ENCODE measurements around the gene CCDC124. TPM values are rescaled to one million over a fixed set of nuclear protein-coding genes. Genes with fewer than 3 reads are reported as not detected.
"Not testable (repeated sequence)": the region's sequence is repeated elsewhere in the genome, so short reads cannot be mapped to it uniquely, and the experiment has no call there.

CCDC124 gene
- total RNA-seq, 1 experiment from 2014 or later = 36.8 TPM

DNA sequence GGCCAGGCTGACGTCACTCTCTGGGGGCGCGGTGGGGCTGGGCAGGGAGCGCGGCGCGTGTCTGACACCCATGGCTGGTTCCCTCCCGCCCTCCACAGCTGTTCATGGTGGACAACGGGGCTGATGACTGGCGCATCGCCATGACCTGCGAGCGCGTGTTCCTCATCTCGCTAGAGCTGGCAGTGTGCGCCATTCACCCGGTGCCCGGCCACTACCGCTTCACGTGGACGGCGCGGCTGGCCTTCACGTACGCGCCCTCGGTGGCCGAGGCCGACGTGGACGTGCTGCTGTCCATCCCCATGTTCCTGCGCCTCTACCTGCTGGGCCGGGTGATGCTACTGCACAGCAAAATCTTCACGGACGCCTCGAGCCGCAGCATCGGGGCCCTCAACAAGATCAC lies 48.8 kb downstream of the CCDC124 start:
- no peak for DNase-seq (ENCODE audit: low read depth)

DNA sequence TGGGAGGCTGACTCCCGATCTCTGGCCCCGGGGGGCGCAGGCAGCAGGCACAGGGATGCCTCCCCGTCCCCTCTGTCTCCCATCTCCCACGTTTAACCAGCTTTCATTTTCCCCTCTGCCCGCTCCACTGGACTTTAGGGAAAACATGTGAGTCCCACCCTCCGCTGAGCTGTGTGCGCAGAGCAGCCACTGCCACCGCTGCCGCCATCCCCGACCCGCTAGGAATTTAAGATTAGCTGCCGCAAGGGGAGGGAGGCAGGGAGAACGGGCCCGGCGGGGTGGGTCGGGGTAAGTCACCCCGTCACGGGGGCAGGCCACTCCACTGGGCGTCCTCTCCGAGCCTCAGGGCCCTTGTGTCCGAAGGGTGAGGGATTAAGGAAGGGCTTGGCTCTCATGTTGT lies 49.6 kb downstream of the CCDC124 start:
- no peak for DNase-seq (ENCODE audit: low read depth)

DNA sequence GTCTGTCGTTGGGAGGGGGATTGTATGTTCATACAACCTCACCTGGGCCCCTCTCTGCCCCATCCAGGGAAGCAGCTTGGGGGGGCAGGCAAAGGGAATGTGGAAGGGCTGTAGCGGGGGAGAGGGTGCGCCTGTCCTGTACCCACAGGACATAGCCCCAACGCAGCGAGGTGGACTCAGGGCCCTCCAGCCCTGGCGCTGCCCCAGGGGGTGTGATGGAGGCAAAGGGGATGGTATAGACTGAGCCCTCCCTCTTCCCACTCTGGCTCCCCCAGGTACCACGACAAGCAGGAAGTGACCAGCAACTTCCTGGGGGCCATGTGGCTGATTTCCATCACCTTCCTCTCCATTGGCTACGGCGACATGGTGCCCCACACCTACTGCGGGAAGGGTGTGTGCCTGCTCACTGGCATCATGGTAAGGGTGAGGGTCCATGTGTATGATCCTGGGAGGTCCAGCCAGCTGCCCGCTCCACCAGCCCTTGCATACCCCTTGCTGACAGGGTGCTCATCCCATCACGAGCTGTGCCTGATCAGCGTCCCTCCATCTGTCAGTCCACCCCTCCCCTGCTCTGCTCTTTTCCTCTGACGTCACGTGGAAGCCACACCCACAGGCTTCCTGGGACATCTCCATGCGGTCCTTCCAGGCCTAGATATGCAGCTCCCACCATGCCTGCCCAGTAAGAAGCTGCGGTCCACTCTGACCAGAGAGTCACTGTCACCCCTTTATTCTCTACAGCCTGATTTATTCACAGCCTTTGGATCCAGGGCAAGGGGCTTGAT lies 52.4 kb downstream of the CCDC124 start:
- no peak for DNase-seq (ENCODE audit: low read depth)

DNA sequence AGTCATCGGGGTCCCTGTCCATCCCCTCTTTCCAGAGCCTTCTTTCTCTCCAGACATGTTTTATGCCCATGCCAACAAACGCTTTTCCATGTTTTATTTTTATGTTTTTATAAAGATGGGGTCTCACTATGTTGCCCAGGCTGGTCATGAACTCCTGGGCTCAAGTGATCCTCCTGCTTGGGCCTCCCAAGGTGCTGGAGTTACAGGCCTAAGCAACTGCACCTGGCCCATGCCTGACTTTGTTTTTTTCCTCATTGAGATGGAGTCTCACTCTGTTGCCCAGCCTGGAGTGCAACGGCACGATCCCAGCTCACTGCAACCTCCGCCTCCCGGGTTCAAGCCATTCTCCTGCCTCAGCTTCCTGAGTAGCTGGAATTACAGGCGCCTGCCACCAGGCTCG lies 53.8 kb downstream of the CCDC124 start:
- DNase-seq (ENCODE audit: low read depth) = not testable (repeated sequence)

DNA sequence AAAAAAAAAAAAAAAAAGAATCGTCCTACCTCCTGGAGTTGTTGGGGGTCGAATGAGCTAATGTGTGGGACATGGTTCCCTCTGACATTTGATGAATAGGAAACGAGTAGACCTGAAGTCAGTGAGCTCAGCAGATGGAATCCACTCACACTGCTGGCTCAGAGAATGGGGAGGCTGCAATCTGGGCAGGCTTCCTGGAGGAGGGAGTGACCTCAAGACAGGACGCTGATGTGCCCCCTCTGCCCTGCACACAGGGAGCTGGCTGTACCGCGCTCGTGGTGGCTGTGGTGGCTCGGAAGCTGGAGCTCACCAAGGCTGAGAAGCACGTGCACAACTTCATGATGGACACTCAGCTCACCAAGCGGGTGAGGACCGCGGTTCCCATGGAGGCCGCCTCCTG lies 55.3 kb downstream of the CCDC124 start:
- no peak for DNase-seq (ENCODE audit: low read depth)

DNA sequence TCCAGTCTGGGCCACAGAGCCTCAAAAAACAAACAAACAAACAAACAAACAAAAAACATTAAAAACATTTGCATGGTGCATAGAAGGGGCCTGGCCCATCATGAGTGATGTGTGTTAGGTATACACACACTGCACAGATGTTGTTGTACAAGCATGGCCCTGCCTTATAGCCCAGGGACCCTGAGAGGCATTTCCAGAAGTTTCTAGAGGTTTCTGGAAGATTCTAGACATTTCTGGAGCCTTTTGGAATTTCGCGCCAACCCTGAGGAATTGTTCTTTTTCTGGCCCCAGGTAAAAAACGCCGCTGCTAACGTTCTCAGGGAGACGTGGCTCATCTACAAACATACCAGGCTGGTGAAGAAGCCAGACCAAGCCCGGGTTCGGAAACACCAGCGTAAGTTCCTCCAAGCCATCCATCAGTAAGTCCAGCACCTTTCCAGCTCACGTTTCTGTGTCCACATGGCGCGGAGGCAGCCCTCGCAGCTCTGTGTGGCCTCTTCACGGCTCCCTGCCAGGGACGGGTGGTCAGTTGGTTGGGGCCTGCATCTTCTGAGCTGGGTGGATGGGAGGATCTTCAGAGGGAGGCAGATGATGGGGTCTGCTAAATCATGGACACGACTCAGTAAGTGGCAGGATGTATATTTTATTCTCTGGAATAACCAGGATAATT lies 56.7 kb downstream of the CCDC124 start:
- no peak for DNase-seq (ENCODE audit: low read depth)

DNA sequence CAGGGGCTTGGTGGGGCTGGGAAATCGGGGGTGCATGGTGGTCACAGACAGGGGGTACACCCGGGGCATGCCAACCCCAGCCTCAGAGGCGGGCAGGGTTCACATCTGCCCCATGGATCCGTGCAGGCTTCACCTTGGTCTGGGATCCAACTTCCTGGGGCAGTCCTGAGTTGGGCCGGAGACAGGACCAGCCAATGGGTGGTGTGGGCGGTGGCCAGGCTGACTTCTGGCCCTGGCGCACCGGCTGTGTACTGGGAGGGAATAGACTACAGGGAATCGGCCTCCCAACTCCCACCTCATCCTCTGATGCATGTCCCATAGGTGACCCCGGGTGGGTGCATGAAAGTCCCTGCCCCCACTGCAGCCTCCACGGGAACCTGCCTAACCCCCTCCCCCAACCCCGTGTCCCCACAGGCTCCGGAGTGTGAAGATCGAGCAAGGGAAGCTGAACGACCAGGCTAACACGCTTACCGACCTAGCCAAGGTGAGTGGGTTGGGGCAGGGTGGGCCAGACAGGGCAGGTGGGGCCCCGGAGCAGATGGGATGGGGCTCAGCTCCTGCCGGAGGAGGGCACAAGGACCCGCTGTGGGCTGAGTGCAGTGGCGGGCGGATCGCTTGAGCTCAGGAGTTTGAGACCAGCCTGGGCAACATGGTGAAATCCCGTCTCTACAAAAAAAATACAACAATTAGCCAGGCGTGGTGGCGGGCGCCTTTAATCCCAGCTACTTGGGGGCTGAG lies 60.4 kb downstream of the CCDC124 start:
- no peak for DNase-seq (ENCODE audit: low read depth)

Other genes starting within 250 kb of the CCDC124 start
- gene UNC13A, start 244.7 kb upstream of the CCDC124 start, total RNA-seq (2014; rRNA removed; shearing (Covaris generic)) = 0.05 TPM in 1 of 2 replicates, not detected in the other
- 16.8 and 17.0 TPM in 2 replicates for gene MAP1S, start 213.5 kb upstream of the CCDC124 start, total RNA-seq (2014; rRNA removed; shearing (Covaris generic))
- gene FCHO1, start 181.5 kb upstream of the CCDC124 start, total RNA-seq (2014; rRNA removed; shearing (Covaris generic)) = 0.20 and 2.1 TPM in 2 replicates
- 0.20 TPM in 1 of 2 replicates, not detected in the other for gene B3GNT3, start 137.9 kb upstream of the CCDC124 start, total RNA-seq (2014; rRNA removed; shearing (Covaris generic))
- gene INSL3, start 111.5 kb upstream of the CCDC124 start, total RNA-seq (2014; rRNA removed; shearing (Covaris generic)) = not detected in 2 replicates
- gene JAK3, start 85.0 kb upstream of the CCDC124 start, total RNA-seq (2014; rRNA removed; shearing (Covaris generic)) = 0.39 and 0.71 TPM in 2 replicates
- 622 and 685 TPM in 2 replicates for gene RPL18A, start 73.1 kb upstream of the CCDC124 start, total RNA-seq (2014; rRNA removed; shearing (Covaris generic))
- gene SLC5A5, start 61.1 kb upstream of the CCDC124 start, total RNA-seq (2014; rRNA removed; shearing (Covaris generic)) = not detected in 2 replicates
- 0.07 TPM in 1 of 2 replicates, not detected in the other for gene KCNN1, start 34.1 kb downstream of the CCDC124 start, total RNA-seq (2014; rRNA removed; shearing (Covaris generic))
- 9.4 and 12.8 TPM in 2 replicates for gene ARRDC2, start 75.2 kb downstream of the CCDC124 start, total RNA-seq (2014; rRNA removed; shearing (Covaris generic))
- gene IL12RB1, start 153.9 kb downstream of the CCDC124 start, total RNA-seq (2014; rRNA removed; shearing (Covaris generic)) = 2.3 and 3.8 TPM in 2 replicates
- 2.3 and 4.6 TPM in 2 replicates for gene MAST3, start 164.8 kb downstream of the CCDC124 start, total RNA-seq (2014; rRNA removed; shearing (Covaris generic))
- gene PIK3R2, start 220.1 kb downstream of the CCDC124 start, total RNA-seq (2014; rRNA removed; shearing (Covaris generic)) = 21.4 and 21.7 TPM in 2 replicates
- 81.2 and 112 TPM in 2 replicates for gene IFI30, start 240.8 kb downstream of the CCDC124 start, total RNA-seq (2014; rRNA removed; shearing (Covaris generic))

Measured in M059J (cell line).